Stimulated activated CD8-positive, alpha-beta memory T cell treated with anti-CD3 and anti-CD28 coated beads, Interleukin-2, amount 100 ng/mL, for 48 hours (primary cell): ENCODE data around the gene SLC16A2.
A peak's percentile ranks its signal among the peaks of the same experiment; 100 is the strongest.
"Not testable (repeated sequence)": the region's sequence is repeated elsewhere in the genome, so short reads cannot be mapped to it uniquely, and the experiment has no call there.

Experiments used
- DNase-seq, 2 donors: peaks; one replicate each; pipeline ENCODE4 v3.0.0-alpha.2; 2020; ENCODE audit warnings: low read depth in 2 of 2

The SLC16A2 gene

DNA sequence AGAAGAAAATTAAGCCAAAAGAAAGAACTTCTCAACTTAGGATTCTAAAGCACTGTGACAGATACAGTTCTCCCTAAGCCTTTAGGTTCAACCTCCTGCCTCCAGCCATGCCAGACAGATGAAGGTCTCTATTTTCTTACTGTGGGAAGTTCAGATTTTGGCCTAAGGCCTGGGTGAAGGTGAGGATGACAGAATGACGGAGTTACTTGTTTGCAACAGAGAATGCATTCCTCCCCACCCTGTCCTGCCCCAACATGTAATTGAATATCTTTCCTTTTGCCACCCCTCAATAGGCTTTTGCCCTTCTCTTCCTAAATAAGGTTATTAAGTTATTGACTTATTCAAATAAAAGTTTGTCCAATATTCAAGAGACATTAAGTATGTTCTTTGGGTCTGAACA lies 25.6 kb downstream of the SLC16A2 start:
- no peak for DNase-seq

DNA sequence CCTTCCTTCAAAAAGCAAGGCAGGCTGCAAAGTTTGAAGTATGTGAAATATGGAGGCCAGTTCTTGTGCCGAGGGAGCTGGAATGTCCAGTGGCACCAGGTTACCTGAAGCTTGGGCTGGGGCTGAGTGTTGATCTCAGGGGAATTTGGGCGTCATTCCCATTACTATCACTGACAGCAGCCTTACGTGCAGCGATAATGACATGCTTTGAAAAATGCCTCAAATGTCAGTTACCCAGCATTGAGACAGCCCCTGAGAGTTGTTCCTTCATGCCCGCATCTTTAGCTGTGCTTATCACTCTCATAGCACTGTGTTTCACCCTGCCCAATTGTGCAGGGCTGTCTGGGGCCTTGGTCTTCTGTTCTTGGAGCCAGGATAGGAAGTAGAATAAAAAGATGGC lies 27.4 kb downstream of the SLC16A2 start:
- no peak for DNase-seq

DNA sequence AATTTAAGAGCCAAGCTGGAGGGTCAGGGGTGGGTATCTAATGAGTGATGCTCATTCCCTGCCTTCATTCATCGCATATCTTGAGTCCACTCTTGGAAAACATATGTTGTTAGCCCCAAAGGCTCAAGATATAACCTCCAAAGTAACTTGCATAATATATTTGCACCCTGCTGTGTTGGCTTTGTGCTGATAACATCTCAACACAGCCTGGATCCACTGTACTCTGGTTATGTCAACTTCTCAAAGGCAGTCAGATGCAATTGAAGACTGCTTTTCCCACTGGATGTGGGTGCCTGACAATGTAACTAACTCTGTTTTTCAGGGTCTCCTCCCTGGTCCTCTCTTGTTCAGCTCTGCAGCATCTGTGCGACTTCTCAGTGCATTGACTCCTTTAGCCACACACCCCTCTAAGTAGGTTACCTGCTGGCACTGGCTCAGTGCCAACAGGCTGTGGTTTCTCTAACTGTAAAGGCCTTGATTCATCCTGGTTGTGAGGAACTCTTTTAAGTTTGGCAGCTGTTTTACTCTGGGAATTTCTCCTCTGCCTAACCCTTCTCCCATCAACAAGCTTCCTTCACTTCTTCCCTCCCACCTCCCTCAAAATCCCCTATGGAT lies 28.1 kb downstream of the SLC16A2 start:
- DNase-seq = peak in 1 of 2 donors; percentile 20

DNA sequence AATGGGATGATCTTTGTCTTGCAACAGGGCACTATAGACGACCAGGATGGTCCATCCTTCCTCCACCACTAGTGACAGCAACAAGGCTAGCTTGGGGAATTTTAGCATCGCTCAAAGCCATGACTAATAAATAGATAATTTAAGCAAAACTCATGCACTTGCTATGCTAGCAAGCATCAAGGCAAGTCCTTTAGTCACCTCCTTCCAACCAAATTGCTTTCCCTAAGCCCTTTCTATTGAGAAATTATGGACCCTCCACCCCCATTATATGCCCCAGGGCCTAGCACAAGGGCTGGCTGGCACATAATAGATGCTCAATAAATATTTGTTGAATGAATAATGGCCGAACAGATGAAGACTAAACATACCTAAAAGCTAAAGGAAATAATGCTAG lies 28.6 kb downstream of the SLC16A2 start:
- DNase-seq = no peak

DNA sequence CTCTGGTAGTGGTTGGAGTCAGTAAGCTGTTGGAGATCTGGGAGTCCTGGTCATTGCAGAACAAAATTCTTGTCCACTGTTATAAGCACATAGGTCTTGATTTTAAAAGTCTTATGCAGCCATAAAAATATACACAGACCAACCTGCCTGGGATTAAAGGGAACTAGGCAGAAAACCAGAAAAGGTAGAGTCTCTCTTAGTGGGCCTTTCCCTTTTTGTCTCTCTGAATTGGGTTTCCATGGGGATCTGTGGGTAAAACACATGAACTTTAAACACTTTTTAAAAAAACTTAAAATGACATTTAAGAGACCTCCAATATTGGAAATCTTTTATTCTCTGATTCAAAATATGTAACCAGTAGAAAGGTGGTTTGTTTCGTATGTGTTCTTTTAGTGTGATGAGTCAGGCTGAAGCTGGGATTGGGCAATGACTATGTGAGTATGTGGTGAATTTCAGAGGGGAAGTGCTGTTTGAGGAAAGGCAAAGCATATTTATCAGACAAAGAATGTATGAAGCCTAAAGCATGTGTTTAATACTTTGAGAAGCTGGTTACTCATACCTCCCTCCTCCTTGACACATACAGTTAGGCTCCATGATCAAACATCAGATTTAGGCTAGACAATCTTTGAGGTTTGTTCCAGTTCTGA lies 29.6 kb downstream of the SLC16A2 start:
- DNase-seq = no peak

DNA sequence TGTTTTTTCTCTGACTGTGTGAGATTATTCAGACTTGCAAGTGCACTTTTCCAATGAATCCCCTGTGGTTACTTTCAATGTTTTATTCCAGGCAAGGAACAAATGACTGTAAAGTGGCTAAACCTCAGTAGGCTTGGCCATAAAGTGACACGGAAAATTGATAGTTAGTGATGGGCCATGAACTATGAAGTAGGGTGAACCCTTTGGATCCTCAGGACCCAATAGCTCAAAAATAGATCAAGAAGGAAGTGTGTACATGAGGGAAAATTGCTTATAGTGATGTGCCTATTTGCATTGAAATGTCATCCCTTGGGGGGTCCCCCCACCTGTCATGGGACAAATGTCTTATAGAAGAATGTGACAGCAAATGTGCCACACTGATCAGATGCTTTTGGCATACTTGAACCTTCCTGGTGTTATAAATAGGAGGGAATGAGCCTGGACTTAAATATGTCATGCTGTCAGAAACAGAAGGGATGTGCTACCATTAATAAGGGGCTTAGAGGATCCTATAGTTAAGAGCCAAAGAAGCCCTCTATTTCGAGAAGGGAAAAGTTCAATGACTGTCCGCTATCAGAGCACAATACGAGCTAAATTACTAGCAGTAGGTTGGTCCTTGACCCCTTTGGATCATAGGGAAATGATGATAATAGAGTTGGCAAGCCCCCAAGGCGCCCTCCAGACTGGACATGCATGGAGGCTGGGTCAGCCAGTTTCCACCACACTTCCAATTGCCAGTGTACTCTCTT lies 30.3 kb downstream of the SLC16A2 start:
- no peak for DNase-seq

DNA sequence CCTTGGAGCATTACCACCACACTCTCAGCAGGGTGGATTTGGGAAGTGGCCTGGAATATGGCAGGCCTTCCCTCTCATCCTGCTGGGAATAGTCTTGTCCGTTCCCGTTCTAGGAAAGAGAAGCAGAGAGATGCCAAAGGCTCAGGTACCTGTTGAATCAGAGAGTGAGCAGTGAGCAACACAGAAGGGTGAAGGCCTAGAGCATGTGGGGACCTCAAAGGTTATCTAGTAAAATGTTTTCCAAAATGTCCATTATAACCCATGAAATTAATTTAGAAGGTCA lies 30.8 kb downstream of the SLC16A2 start:
- DNase-seq = no peak

DNA sequence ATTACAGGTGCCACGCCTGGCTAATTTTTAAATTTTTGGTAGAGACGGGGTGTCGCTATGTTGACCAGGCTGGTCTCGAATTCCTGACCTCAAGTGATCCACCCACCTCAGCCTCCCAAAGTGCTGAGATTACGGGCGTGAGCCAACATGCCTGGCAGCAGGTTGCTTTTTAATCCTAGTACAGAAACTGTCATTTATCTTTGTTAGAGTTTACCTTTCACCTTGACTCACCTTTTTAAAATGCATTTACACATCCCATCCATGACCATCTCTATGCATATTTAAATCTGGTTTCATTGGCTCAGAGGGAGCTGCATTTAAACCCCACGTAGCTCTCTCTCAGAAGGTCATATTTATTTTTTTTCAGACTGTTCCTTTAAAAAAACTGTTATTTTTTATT lies 31.9 kb downstream of the SLC16A2 start:
- no peak for DNase-seq

DNA sequence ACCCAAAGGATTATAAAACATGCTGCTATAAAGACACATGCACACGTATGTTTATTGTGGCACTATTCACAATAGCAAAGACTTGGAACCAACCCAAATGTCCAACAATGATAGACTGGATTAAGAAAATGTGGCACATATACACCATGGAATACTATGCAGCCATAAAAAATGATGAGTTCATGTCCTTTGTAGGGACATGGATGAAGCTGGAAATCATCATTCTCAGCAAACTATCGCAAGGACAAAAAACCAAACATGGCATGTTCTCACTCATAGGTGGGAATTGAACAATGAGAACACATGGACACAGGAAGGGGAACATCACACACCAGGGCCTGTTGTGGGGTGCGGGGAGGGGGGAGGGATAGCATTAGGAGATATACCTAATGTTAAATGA lies 32.9 kb downstream of the SLC16A2 start:
- not testable (repeated sequence) for DNase-seq

DNA sequence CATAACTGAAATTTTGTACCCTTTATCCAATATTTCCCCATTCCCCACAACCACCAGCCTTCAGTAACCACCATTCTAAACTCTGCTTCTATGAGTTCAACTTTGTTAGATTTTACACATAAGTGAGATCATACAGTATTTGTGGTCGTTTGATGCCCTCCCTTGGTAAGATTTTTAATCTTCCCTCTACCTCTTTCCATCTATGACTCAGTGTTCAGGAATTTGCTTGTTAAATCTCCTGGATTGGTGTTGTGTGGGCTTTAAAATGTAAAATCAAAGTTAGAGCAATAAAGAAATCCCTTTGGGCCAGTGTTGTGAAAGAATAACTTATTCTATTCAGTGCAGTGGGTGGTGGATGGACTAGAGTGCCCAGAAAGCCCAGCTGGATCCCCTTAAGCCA lies 37.4 kb downstream of the SLC16A2 start:
- no peak for DNase-seq

DNA sequence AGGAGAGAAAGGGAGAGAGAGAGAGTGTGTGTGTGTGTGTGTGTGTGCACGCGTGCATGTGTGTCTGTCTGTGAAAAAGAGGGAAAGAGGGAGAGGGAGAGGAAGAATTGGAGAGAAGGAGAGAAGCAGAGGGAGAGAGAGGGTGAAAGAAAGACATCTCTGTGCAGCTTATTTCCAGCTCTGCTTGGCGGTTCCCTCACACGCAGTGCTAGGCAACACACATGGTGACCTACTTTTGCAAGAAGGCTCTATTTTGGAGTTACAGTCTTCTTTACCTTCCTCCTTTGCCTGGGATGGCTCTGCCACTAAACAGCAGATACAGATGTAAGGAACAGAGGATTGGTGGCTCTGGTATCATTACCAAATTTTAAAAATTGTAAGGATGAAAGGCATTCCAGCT lies 40.1 kb downstream of the SLC16A2 start:
- no peak for DNase-seq

DNA sequence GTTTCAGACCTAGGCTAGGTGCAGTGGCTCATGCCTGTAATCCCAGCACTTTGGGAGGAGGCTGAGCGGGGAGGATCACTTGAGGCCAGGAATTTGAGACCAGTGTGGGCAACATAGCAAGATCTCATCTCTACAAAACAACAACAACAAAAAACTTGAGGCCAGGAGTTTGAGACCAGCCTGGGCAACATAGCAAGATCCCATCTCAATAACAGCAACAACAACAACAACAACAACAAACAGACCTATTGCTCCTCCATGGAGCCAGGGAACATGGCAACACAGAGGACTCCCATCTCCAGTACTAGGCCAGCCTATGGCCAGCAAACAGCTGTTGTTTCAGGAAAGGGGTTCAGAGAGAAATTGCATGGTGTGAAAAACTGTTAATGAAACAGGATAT lies 43.4 kb downstream of the SLC16A2 start:
- DNase-seq = no peak

DNA sequence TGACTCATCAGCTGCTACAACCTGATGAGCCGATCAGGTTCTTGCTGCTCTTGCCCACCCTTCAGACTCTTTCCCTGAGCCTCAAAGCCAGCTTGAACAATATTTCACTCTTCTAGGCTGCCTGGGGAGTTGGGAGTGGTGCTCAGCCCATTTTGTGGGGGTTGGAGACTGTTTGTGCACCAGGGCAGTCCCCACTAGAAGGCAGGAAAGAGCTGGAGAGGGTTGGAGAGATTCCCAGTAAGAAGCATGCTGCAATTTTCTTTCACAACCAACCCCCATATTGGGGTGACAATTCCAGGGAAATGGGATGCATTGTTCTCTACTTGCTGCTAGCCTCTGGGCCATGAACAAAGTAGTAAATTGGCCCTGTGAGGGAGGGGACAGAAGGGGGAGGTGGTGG lies 44.1 kb downstream of the SLC16A2 start:
- DNase-seq = no peak

DNA sequence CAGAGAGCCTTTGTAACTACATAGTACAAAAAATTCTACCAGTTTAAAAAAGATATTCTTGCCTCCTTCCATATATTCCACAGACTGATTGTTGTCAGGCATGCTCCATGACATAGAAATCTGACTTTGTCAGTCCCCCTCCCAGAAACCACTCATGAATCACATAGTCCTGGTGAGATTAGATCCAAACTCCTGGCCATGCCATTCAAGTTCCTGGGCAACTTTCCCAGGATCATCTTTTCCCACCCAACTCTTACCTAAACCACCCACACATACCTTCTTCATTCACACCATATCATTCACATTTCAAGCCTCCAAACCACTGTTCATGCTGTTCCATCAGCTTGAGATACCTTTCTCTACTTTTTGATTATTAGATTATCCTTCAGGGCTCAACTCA lies 46.4 kb downstream of the SLC16A2 start:
- no peak for DNase-seq

DNA sequence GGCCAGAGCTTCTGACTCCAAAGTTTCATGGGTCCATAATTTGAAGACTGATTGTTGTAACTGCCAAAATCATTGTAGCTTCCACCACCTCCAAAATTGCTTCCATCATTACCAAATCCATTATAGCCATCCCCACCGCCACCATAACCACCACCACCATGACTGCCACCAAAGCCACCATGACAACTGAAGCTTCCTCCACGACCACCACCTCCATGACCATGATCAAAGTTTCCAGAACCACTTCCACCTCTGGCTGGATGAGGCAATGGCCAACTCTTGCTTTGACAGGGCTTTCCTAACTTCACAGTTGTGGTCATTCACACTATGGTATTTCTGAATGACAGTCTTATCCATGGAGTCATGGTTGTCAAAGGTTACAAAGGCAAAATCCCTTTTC lies 51.8 kb downstream of the SLC16A2 start:
- DNase-seq = not testable (repeated sequence)

DNA sequence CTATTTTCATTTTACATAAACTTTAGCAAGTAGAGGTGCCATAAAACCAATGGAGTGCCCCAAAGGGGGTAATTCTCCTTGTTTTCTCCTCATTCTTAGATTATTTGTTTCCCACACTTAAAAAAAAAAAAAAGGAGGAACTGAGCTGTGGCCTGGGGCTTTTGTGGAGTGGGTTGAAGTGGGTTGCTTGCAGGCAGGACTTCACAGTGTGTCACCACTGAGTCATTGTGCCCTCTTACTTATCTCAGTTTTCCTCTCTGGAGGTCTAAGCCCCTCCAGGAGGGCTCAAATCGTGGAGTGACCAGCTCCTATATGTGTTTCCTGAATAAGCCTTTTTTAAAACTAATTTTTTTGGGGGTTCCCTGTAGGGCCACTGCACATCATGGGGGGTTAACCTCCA lies 69.0 kb downstream of the SLC16A2 start:
- DNase-seq = no peak

DNA sequence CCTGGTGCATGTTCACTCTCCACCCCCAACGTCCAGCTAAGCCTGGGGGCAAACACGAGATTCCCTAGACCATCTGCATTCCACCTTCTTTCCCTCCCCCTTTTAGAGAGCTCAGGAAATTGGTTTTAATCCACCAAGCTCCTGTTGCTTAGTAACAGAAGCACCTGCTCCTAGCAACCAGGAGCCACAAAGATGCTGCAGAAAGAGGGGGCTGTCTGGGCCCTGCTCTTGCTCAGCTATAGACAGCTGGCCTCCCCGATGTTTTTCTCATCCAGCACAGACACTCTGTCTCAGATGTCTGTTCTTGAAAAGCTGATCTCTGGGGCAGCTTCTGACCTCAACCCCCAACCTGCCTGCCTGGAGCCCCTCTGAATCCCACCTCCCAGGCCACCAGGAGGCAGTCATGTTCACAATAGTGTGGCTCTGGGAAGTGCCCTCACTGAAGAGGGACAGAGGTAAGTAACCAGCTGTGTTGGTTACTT lies 71.5 kb downstream of the SLC16A2 start:
- no peak for DNase-seq

DNA sequence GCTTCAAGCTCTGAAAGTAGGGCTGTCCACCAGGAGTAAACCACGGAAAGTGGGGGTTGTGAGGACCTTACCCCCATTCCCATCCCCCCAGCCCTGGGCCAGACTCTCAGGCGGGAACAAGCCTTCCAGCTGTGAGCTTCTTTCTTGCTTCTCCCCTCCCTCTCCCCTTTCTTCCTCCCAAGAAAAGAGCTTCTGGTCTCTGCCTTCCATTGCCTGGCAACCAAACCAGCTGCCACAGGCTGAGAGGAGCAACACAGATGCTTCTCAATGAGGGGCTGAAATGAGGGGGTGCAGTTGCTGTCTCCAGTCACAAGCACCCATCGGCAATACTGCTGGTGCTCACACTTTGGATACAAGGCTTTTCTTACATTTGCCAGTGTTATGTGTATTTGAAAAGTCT lies 72.5 kb downstream of the SLC16A2 start:
- no peak for DNase-seq

DNA sequence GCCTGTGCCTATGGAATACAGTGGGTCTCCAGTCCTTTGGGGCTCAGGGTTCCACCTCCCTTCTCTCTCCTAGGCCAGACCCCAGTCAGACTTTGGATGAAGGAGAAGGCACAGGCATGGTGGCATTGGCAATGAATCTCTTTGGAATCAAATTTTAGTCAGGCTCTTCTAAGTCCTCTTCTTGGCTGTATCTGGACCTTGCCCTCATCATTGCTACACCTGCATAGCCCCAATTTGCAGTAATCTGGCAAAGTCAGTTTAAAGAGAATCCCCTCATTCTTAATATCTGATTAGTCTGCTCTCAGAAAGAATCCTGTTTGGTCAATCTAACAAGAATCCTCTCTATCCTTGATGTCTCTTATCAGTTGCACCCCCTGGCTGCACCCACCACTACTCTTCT lies 77.6 kb downstream of the SLC16A2 start:
- DNase-seq = no peak

DNA sequence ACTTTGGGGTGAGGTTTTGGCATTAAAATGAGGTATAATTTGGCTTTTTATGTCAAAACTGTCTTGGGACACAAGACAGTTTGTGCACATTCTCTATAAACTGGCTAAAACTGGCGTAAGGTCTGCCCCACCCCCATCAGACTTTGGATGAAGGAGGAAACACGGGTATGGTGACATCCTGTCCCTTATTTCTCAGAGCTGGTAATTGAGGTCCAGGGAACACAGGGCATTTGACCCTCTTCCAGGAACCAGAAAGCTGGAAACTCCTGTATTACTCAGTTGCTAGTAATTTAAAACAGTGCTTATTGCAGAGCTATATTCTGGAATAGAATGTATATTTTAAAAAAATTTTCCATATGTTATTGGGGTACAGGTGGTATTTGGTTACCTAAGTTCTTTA lies 78.8 kb downstream of the SLC16A2 start:
- DNase-seq = no peak

DNA sequence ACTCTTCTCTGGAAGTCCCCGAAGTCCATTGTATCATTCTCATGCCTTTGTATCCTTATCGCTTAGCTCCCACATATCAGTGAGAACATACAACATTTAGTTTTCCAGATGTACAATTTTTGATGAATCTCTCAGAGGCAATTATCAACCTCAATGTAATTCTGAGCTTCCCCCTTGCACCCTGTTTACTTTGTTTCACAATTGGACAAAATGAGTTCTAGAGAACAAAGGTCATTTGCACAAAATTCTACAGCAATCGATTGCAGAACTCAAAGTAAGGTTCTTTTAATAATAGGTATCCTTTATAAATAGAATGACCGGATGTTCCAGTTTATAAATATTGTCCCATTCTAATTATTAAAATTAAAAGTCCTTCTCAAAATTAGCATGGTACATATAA lies 79.3 kb downstream of the SLC16A2 start:
- DNase-seq = no peak

DNA sequence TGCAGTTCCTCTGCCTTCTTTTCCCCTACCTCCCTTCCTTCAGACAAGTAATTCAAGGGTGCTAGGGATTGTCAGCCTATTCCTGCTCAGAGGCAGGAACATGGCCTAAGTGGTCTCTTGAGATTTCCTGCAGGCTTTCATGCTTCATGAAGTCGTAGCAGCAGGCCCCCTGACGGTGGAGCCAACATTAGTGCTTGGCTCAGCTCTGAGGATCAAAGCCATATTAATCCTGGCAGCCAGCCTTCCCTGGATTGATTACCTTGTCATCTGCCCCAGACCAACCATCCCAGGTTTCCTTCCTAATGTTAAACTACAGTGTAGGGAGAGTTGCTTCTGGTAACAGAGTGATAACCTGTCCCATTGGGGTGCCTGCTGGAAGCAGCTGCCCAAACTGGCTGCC lies 84.1 kb downstream of the SLC16A2 start:
- DNase-seq = no peak

DNA sequence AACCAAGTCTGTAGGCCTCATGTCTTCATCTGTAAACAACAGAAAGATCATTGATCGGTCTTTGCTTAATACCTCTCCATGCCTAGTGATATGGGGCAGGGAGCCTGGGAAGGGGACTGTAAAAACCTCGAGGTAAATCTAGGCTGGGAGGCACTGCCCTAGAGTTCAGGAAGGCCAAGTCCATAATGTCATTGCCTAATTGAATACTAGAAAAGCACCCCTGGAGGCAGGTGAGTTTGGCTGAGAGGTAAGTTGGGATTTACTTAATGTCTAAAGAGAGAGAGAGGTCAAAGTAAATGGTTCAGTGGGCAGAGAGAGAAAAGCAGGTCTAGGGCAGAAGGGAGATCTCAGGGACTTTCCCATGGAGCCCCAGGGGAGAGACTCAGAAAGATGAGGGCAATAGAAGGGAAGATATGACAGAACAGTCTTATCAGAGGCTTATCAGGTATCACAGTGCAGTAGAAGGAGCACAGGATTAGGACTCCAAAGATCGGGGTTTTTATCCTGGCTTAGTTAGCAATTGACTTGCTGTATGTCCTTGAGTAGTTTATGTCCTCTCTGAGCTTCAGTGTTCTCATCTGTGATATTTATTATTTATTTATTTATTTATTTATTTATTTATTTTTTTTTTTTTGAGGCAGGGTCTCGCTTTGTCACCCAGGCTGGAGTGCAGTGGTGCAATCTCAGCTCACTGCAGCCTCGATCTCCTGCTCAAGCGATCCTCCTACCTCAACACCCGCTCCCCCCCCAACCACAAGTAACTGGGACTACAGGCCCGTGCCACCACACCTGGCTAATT lies 85.2 kb downstream of the SLC16A2 start:
- DNase-seq = no peak
